HEK293 (cell line): Measurements from ENCODE around the gene CCNDBP1.
"Not testable (repeated sequence)": the region's sequence is repeated elsewhere in the genome, so short reads cannot be mapped to it uniquely, and the experiment has no call there.

Source experiments
- CTCF ChIA-PET: fragments of 350-600 bp; formaldehyde crosslinking; extraction: SDS; loops from one replicate; lab custom pipeline; 2021; ENCODE audit warnings: antibody characterized with exemption; lab: Yijun Ruan, JAX
- POLR2A ChIA-PET: fragments of 300-600 bp; formaldehyde crosslinking; extraction: SDS; loops from one replicate; lab custom pipeline; 2020; ENCODE audit warnings: antibody characterized with exemption, inconsistent platforms; lab: Yijun Ruan, JAX
- H3K27ac ChIP-seq: fragments of 200-500 bp; sonication (Bioruptor generic); 2 replicates; pipeline ENCODE4 v1.5.1; 2014; ENCODE audit warnings: low read depth, low read length, control low read depth, inconsistent platforms; ENCODE audit errors: extremely low read depth
- H3K36me3 ChIP-seq, 2 experiments: fragments of 200-500 bp in 1 of 2; sonication (Bioruptor generic) in 1 of 2; 1 replicate in 1 of 2; 2 replicates in 1 of 2; pipeline ENCODE4 v1.5.1; 2014 to 2017; ENCODE audit warnings: inconsistent platforms in 2 of 2, low read length in 2 of 2; ENCODE audit not compliant: control insufficient read depth in 2 of 2, insufficient read depth in 1 of 2
- H3K4me1 ChIP-seq: fragments of 200-500 bp; sonication (Bioruptor generic); 2 replicates; pipeline ENCODE4 v1.5.1; 2014; ENCODE audit warnings: mild to moderate bottlenecking, low read length, inconsistent platforms; ENCODE audit not compliant: control insufficient read depth, insufficient read depth
- H3K4me3 ChIP-seq: 2 replicates; pipeline ENCODE4 v1.5.1; 2011; ENCODE audit warnings: low read depth, mild to moderate bottlenecking, control low read depth, low read length, moderate library complexity
- H3K9me3 ChIP-seq: fragments of 200-500 bp; sonication (Bioruptor generic); 2 replicates; pipeline ENCODE4 v1.5.1; 2014; ENCODE audit warnings: low read depth, low read length, inconsistent platforms; ENCODE audit not compliant: control insufficient read depth, insufficient read depth
- GFI1B ChIP-seq: fragments of 450-650 bp; formaldehyde crosslinking; IDR thresholded peaks from 2 replicates; pipeline ENCODE4 v1.5.1; 2016; ENCODE audit warnings: missing biosample characterization, missing genetic modification characterization
- GLIS2 ChIP-seq: fragments of 450-650 bp; formaldehyde crosslinking; IDR thresholded peaks from 2 replicates; pipeline ENCODE4 v1.5.1; 2016; ENCODE audit warnings: missing biosample characterization, missing genetic modification characterization
- ZNF16 ChIP-seq: fragments of 450-650 bp; formaldehyde crosslinking; IDR thresholded peaks from 2 replicates; pipeline ENCODE4 v1.5.1; 2016; ENCODE audit warnings: low read depth, missing biosample characterization, missing genetic modification characterization
- ZNF184 ChIP-seq: fragments of 450-650 bp; IDR thresholded peaks from 2 replicates; pipeline ENCODE4 v1.5.1; 2018; ENCODE audit warnings: missing biosample characterization, mild to moderate bottlenecking, missing genetic modification characterization
- ZNF239 ChIP-seq: fragments of 450-650 bp; formaldehyde crosslinking; IDR thresholded peaks from 2 replicates; pipeline ENCODE4 v1.5.1; 2016; ENCODE audit warnings: missing biosample characterization, missing genetic modification characterization
- ZNF274 ChIP-seq, 2 experiments: fragments of 200-500 bp in 1 of 2; fragments of 450-650 bp in 1 of 2; sonication (Bioruptor generic) in 1 of 2; formaldehyde crosslinking in 1 of 2; IDR thresholded peaks; 2 replicates each; pipeline versions ENCODE4 v1.5.1 to v1.6.1; 2014 to 2016; ENCODE audit warnings: borderline replicate concordance in 1 of 2, inconsistent platforms in 1 of 2, low read length in 1 of 2, missing biosample characterization in 1 of 2, missing genetic modification characterization in 1 of 2
- ZNF394 ChIP-seq: fragments of 450-650 bp; formaldehyde crosslinking; IDR thresholded peaks from 2 replicates; pipeline ENCODE4 v1.5.1; 2016; ENCODE audit warnings: missing biosample characterization, missing genetic modification characterization, mild to moderate bottlenecking, moderate library complexity, borderline replicate concordance
- ZNF426 ChIP-seq: fragments of 450-650 bp; formaldehyde crosslinking; IDR thresholded peaks from 2 replicates; pipeline ENCODE4 v1.5.1; 2017; ENCODE audit warnings: missing biosample characterization, missing genetic modification characterization, mild to moderate bottlenecking, inconsistent platforms, moderate library complexity
- ZNF621 ChIP-seq: fragments of 450-650 bp; formaldehyde crosslinking; IDR thresholded peaks from 2 replicates; pipeline ENCODE4 v1.5.1; 2017; ENCODE audit warnings: missing biosample characterization, missing genetic modification characterization
- ZNF654 ChIP-seq: fragments of 450-650 bp; formaldehyde crosslinking; IDR thresholded peaks from 2 replicates; pipeline ENCODE4 v1.5.1; 2016; ENCODE audit warnings: low read depth, missing biosample characterization, missing genetic modification characterization
- TF ChIP-seq, protein P1 (sequence below): fragments of 450-650 bp; formaldehyde crosslinking; IDR thresholded peaks from 2 replicates; pipeline ENCODE4 v1.5.1; 2016; ENCODE audit warnings: missing biosample characterization, missing genetic modification characterization, borderline replicate concordance
- TF ChIP-seq, protein P2 (sequence below): fragments of 450-650 bp; formaldehyde crosslinking; IDR thresholded peaks from 2 replicates; pipeline ENCODE4 v1.5.1; 2016; ENCODE audit warnings: missing biosample characterization, missing genetic modification characterization, low read depth
- TF ChIP-seq, protein P3 (sequence below): fragments of 450-650 bp; formaldehyde crosslinking; IDR thresholded peaks from 2 replicates; pipeline ENCODE4 v1.5.1; 2016; ENCODE audit warnings: missing biosample characterization, missing genetic modification characterization
- TF ChIP-seq, protein P4 (sequence below): fragments of 450-650 bp; formaldehyde crosslinking; IDR thresholded peaks from 2 replicates; pipeline ENCODE4 v1.5.1; 2016; ENCODE audit warnings: missing biosample characterization, missing genetic modification characterization
- TF ChIP-seq, protein P5 (sequence below): fragments of 450-650 bp; formaldehyde crosslinking; IDR thresholded peaks from 2 replicates; pipeline ENCODE4 v1.5.1; 2017; ENCODE audit warnings: missing biosample characterization, missing genetic modification characterization
- TF ChIP-seq, protein P6 (sequence below): fragments of 450-650 bp; formaldehyde crosslinking; IDR thresholded peaks from 2 replicates; pipeline ENCODE4 v1.5.1; 2017; ENCODE audit warnings: missing biosample characterization, mild to moderate bottlenecking, missing genetic modification characterization, moderate library complexity

CCNDBP1 gene

DNA sequence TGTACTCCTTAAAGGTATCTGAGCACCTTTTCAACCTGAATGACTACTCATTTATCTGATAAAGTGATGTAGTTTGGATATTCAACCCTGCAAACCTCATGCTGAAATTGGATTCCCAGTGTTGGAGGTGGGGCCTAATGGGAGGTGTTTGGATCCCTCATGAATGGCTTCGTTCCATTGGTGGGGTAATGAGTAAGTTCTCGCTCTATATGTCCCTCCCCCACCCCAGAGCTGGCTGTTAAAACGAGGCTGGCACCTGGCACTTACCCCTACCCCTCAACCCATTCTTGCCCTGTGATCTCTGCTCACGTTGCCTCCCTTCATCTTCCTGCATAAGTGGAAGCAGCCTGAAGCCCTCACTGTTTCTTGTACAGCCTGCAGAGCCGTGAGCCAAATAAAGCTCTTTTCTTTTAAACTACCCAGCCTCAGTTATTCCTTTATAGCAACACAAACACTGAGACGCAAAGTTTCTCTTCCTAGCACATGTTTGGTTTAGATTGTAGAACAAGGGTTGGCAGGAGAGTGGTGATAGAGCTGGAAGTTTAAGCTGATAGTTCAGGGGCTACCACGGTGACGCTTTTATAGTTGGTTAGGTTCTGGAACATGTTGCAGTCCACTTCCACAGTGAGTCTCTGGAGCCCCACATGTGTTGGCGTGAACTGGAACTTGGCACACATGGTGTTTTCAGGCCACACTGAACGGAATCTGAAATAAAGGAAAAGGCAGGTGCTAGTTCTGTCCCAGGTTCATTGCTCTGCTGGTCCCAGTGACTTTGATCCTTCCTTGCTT lies 11.8 kb downstream of the CCNDBP1 start:
- POLR2A ChIA-PET = no interaction called here
- Histone ChIP-seq H3K4me1 (no peaks in the 10 kb centered on the region), H3K9me3 (no peaks in the 10 kb centered on the region), H3K4me3 (no peak overlapping the region), H3K27ac (no peak overlapping the region), H3K36me3 (peaks cover 16 to 47% of the 10 kb centered on the region in 2 experiments)
- TF ChIP-seq, protein P1, sequence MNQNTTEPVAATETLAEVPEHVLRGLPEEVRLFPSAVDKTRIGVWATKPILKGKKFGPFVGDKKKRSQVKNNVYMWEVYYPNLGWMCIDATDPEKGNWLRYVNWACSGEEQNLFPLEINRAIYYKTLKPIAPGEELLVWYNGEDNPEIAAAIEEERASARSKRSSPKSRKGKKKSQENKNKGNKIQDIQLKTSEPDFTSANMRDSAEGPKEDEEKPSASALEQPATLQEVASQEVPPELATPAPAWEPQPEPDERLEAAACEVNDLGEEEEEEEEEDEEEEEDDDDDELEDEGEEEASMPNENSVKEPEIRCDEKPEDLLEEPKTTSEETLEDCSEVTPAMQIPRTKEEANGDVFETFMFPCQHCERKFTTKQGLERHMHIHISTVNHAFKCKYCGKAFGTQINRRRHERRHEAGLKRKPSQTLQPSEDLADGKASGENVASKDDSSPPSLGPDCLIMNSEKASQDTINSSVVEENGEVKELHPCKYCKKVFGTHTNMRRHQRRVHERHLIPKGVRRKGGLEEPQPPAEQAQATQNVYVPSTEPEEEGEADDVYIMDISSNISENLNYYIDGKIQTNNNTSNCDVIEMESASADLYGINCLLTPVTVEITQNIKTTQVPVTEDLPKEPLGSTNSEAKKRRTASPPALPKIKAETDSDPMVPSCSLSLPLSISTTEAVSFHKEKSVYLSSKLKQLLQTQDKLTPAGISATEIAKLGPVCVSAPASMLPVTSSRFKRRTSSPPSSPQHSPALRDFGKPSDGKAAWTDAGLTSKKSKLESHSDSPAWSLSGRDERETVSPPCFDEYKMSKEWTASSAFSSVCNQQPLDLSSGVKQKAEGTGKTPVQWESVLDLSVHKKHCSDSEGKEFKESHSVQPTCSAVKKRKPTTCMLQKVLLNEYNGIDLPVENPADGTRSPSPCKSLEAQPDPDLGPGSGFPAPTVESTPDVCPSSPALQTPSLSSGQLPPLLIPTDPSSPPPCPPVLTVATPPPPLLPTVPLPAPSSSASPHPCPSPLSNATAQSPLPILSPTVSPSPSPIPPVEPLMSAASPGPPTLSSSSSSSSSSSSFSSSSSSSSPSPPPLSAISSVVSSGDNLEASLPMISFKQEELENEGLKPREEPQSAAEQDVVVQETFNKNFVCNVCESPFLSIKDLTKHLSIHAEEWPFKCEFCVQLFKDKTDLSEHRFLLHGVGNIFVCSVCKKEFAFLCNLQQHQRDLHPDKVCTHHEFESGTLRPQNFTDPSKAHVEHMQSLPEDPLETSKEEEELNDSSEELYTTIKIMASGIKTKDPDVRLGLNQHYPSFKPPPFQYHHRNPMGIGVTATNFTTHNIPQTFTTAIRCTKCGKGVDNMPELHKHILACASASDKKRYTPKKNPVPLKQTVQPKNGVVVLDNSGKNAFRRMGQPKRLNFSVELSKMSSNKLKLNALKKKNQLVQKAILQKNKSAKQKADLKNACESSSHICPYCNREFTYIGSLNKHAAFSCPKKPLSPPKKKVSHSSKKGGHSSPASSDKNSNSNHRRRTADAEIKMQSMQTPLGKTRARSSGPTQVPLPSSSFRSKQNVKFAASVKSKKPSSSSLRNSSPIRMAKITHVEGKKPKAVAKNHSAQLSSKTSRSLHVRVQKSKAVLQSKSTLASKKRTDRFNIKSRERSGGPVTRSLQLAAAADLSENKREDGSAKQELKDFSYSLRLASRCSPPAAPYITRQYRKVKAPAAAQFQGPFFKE (tag by site-specific recombination) = no peak
- no peak for TF ChIP-seq ZNF426 (tag by site-specific recombination)
- no peak for TF ChIP-seq ZNF394
- TF ChIP-seq ZNF621 (tag by site-specific recombination) = no peak
- TF ChIP-seq ZNF654 (tag by site-specific recombination) = no peak
- TF ChIP-seq, protein P2, sequence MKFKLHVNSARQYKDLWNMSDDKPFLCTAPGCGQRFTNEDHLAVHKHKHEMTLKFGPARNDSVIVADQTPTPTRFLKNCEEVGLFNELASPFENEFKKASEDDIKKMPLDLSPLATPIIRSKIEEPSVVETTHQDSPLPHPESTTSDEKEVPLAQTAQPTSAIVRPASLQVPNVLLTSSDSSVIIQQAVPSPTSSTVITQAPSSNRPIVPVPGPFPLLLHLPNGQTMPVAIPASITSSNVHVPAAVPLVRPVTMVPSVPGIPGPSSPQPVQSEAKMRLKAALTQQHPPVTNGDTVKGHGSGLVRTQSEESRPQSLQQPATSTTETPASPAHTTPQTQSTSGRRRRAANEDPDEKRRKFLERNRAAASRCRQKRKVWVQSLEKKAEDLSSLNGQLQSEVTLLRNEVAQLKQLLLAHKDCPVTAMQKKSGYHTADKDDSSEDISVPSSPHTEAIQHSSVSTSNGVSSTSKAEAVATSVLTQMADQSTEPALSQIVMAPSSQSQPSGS = no peak
- TF ChIP-seq, protein P3, sequence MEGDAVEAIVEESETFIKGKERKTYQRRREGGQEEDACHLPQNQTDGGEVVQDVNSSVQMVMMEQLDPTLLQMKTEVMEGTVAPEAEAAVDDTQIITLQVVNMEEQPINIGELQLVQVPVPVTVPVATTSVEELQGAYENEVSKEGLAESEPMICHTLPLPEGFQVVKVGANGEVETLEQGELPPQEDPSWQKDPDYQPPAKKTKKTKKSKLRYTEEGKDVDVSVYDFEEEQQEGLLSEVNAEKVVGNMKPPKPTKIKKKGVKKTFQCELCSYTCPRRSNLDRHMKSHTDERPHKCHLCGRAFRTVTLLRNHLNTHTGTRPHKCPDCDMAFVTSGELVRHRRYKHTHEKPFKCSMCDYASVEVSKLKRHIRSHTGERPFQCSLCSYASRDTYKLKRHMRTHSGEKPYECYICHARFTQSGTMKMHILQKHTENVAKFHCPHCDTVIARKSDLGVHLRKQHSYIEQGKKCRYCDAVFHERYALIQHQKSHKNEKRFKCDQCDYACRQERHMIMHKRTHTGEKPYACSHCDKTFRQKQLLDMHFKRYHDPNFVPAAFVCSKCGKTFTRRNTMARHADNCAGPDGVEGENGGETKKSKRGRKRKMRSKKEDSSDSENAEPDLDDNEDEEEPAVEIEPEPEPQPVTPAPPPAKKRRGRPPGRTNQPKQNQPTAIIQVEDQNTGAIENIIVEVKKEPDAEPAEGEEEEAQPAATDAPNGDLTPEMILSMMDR (tag by site-specific recombination) = no peak
- TF ChIP-seq, protein P4, sequence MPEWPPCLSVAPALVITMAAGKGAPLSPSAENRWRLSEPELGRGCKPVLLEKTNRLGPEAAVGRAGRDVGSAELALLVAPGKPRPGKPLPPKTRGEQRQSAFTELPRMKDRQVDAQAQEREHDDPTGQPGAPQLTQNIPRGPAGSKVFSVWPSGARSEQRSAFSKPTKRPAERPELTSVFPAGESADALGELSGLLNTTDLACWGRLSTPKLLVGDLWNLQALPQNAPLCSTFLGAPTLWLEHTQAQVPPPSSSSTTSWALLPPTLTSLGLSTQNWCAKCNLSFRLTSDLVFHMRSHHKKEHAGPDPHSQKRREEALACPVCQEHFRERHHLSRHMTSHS (tag by site-specific recombination) = no peak
- no peak for TF ChIP-seq GLIS2 (tag by site-specific recombination)
- TF ChIP-seq ZNF239 (tag by site-specific recombination) = no peak
- TF ChIP-seq, protein P5, sequence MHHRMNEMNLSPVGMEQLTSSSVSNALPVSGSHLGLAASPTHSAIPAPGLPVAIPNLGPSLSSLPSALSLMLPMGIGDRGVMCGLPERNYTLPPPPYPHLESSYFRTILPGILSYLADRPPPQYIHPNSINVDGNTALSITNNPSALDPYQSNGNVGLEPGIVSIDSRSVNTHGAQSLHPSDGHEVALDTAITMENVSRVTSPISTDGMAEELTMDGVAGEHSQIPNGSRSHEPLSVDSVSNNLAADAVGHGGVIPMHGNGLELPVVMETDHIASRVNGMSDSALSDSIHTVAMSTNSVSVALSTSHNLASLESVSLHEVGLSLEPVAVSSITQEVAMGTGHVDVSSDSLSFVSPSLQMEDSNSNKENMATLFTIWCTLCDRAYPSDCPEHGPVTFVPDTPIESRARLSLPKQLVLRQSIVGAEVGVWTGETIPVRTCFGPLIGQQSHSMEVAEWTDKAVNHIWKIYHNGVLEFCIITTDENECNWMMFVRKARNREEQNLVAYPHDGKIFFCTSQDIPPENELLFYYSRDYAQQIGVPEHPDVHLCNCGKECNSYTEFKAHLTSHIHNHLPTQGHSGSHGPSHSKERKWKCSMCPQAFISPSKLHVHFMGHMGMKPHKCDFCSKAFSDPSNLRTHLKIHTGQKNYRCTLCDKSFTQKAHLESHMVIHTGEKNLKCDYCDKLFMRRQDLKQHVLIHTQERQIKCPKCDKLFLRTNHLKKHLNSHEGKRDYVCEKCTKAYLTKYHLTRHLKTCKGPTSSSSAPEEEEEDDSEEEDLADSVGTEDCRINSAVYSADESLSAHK (tag by site-specific recombination) = no peak
- no peak for TF ChIP-seq ZNF16 (tag by site-specific recombination)
- TF ChIP-seq ZNF184 (tag by site-specific recombination) = no peak
- no peak for TF ChIP-seq GFI1B (tag by site-specific recombination)
- TF ChIP-seq, protein P6, sequence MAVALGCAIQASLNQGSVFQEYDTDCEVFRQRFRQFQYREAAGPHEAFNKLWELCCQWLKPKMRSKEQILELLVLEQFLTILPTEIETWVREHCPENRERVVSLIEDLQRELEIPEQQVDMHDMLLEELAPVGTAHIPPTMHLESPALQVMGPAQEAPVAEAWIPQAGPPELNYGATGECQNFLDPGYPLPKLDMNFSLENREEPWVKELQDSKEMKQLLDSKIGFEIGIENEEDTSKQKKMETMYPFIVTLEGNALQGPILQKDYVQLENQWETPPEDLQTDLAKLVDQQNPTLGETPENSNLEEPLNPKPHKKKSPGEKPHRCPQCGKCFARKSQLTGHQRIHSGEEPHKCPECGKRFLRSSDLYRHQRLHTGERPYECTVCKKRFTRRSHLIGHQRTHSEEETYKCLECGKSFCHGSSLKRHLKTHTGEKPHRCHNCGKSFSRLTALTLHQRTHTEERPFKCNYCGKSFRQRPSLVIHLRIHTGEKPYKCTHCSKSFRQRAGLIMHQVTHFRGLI (tag by site-specific recombination) = no peak
- TF ChIP-seq ZNF274 (IDR thresholded peaks at IDR 0.05; ENCODE audit: low read length) = no peak
- TF ChIP-seq ZNF274 (tag by site-specific recombination; IDR thresholded peaks at IDR 0.05; ENCODE audit: borderline replicate concordance) = no peak
- CTCF ChIA-PET = interaction anchor here (0.6 to 7.1 kb wide), 3 partner anchors 7 to 25 kb away, joined by 4 to 38 read pairs (median 7); no protein-coding TSS in a partner anchor

DNA sequence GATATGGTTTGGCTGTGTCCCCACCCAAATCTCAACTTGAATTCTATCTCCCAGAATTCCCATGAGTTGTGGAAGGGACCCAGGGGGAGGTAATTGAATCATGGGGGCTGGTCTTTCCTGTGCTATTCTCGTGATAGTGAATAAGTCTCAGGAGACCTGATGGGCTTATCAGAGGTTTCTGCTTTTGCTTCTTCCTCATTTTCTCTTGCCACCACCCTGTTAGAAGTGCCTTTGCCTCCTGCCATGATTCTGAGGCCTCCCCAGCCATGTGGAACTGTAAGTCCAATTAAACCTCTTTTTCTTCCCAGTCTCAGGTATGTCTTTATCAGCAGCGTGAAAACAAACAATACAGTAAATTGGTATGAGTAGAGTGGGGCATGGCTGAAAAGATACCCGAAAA lies 12.6 kb downstream of the CCNDBP1 start:
- H3K27ac ChIP-seq, H3K9me3 ChIP-seq, POLR2A ChIA-PET, H3K4me1 ChIP-seq, H3K4me3 ChIP-seq: not testable (repeated sequence)
- peaks cover 15 to 38% of the 10 kb centered on the region in 2 experiments for H3K36me3 ChIP-seq
- CTCF ChIA-PET = interaction anchor here (0.6 kb wide), 2 partner anchors 24 to 483 kb away, joined by 3 to 7 read pairs; no protein-coding TSS in a partner anchor
